GM21360 (cell line): ENCODE data around the gene ZFYVE28.
"Not testable (repeated sequence)": the region's sequence is repeated elsewhere in the genome, so short reads cannot be mapped to it uniquely, and the experiment has no call there.

ENCODE experiments used
- ATAC-seq: cut with Tn5 transposase; IDR thresholded peaks from one replicate; pipeline ENCODE4 v1.9.1; 2021; ENCODE audit warnings: mild to moderate bottlenecking, moderate library complexity; ENCODE audit not compliant: unreplicated experiment

Gene ZFYVE28

DNA sequence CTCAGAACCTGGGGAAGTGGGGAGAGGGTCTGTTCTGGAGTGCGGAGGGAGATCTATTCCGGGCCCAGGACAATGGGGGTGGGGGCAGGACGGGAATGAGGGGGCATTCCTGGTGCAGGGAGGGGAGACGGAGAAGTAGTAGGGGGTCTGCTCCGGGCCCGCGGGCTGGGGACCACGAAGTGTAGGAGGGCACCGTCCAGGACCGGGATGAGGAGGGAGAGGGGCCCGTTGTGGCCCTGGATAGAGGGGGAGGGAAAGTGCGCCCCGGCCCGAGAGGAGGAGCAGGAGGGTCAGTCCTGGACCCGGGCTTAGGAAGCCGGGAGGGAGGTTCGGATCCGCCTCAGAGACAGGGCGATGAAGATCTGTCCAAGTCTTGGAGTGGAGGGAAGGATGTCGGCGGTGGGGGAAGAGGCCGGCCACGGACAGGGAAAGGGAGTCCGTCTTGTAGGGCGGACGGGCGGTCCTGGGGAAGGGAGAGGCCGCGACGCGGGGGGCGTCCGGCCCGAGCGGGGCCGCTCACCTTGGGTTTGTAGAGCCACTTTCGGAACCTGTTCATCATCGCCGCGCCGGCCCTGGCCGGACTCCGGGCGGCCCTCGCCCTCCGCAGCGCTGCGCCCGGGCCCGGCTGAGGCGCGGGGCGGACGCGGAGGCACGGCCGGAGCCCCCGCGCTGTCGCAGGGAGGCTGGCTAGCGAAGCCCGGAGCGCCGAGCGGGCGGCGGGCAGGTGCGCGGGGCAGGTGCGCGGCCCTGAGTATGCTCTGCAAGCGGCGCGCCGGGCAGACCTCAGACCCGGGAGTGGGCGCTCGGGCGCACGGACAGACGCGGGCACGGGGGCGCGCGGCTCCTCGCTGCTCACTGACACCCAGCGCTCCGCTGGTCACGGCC is at the start of gene ZFYVE28:
Gene ZFYVE28 (minus strand): TSS at position 881 of the 885 bp plus-strand sequence. CDS start 322 bp downstream, at position 559.
- ATAC-seq: no peak

DNA sequence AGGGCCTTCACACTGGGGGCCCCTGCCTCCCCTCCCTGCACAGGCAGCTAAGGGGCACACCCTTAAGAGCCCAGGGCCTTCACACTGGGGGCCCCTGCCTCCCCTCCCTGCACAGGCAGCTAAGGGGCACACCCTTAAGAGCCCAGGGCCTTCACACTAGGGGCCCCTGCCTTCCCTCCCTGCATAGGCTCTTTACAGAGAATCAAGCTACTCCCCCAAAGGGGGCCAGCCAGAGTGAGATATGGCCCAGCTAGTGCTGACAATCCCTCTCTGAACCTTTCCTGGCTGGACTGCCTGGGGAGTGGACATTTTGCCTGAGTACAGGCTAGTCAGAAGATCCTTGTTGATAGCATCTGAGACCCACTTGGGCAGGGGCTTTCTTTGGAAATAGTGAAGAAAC is 47.1 kb upstream of the ZFYVE28 start:
- not testable (repeated sequence) for ATAC-seq

DNA sequence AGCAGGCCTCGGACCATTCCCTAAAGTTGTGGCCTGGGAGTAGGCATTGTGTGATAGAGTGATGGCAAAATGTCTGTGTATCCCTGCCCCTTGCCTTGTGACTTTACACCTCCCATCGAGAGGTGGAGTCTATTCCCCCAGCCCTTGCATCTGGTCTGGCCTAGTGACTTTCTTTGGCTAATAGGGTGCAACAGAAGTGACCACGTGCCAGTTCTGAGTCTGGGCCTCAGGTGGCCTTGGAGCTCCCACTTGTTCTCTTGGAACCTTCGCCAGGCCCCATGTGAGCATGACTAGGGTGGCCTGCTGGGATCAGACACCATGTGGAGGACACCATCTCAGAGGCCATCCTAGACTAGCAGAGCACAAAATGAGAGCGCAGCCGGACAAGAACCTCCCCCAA is 46.6 kb upstream of the ZFYVE28 start:
- ATAC-seq: no peak

DNA sequence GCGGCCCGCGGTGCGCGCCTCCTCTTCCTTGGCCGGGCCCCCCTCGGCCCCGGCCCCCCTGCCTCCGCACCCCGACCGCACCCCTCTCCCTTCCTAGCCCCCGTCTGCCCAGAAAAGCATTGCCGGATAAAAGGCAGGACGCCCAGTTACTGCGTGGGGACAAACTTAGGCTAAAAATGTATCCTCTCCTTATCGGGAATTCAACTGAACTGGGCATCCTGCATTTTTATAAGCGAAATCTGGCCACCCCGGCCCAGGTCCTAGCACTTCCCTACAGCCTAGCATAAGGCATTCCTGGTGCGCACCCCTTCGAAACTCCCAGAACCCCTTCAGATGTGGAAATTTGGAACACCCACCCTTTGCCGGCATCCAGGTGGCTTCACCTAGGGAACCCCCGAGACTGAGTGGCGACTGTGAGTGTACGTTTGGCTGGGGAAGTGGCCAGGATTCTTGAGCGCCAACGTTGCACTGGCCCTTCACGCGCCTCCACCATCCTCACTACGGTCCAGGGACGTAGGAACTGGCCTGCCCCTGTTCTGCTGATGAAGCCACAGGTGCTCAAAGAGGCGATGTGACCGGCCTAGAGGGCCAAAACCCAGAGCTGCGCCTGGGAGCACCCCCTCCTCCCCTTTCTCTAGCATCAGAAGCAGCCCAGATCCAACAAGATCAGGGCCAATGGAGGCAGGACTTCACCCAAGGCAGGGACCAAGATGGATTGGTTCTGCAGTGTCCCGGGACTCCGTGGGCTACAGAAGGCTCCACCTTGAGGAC is 44.7 kb upstream of the ZFYVE28 start:
- no peak for ATAC-seq

DNA sequence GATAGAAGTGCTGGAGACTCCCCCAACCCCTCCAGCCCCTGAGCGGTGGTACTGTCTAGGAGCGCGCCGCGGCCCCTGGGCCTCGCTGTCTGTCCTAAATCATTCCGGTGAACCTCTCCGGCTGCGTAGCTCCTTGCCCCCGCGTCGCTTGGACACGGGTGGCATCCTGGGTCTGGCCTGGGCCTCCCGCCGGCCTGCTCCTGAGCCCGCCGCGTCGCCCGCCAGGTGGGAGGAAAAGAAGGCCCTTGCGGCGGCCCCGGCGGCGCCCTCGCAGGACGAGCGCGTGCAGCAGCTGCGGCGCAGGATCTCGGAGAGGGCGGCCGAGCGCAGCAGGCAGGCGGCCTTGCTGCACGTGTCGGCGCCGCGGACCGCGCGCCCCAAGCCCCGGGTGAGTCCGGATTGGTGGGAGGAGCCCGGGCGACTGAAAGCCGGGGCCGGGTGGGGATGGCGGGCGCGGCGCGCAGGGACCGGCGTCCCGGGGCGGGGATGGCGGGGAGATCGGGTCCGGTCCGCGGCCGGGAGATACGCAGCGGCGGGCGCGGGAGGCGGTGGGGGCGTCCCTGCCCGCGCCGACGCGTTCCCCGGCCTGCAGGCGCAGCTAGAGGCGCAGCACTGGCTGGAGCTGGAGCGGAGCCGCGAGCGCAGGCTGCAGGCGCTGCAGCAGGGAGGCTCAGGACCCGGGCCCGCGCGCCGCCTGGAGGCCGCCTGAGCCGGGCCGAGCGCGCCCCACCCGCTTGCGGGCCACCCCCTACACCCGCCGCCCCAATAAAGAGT is 44.0 kb upstream of the ZFYVE28 start:
- peak; percentile 66 for ATAC-seq

DNA sequence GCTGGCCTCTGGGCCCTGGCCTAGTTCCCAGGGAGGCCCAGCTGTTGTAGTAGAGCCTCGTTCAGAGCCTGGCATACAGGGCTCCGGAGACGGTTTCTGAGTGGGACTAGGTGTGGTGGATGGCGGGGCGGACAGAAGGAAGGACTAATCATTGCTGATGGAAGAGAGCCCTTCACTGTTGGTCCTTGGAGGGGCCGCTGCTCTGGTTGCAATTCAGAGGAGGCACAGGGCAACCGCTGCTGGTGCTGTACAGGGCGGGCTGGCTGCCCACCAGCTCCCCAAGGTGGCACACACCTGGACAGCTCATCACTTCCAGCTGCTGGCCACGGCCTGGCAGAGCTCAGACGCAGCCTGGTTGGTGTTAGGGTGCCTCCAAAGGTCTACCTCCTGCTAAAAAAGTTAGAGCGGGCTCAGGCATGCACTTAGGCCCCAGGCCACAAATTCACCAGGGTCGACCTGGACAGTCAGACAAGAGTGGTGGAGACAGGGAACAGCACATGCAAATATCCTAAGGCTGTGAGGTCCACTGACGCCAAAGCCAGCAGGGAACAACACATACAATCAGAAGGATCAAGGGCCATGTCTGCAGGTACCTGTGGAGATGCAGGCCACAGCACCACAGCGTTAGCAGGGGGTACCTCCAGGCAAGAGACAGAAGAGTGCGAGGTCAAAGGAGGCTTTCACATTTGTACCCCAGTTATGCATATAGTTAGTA is 43.0 kb upstream of the ZFYVE28 start:
- no peak for ATAC-seq

DNA sequence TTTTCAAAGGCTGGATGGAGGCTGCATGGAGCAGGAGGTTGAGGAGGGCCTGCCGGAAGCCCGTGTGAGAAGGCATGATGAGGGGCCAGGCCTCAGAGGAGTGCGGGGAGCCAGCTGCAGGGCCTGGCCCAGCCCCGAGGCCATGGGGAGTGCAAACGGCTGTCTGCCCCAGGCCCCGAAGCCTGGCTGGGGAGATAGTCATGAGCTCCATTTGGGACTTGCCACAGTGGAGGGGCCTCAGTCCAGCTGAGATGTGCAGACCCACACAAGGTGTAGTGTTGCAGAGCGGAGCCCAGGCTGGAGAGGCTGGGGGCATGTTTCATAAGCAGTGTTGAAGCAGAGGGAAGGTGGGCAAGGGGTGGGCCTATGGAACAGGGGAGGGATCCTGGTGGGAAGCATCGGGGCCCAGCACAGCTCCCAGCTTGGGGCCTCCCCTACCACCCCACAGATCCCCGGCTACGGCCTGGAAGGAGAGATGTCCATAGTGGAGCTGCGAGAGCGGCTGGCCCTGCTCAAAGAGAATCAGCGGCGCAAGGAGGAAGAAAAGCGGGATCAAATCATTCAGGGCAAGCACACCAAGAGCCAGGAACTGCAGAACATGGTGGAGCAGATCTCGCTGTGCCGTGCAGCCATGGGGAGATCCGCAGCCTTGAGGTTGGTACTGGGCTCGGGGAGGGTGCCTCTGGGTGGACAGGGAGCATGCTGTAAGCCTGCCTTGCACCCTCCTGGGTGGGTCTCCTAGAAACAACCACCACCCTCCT is 41.3 kb upstream of the ZFYVE28 start:
- ATAC-seq: no peak

DNA sequence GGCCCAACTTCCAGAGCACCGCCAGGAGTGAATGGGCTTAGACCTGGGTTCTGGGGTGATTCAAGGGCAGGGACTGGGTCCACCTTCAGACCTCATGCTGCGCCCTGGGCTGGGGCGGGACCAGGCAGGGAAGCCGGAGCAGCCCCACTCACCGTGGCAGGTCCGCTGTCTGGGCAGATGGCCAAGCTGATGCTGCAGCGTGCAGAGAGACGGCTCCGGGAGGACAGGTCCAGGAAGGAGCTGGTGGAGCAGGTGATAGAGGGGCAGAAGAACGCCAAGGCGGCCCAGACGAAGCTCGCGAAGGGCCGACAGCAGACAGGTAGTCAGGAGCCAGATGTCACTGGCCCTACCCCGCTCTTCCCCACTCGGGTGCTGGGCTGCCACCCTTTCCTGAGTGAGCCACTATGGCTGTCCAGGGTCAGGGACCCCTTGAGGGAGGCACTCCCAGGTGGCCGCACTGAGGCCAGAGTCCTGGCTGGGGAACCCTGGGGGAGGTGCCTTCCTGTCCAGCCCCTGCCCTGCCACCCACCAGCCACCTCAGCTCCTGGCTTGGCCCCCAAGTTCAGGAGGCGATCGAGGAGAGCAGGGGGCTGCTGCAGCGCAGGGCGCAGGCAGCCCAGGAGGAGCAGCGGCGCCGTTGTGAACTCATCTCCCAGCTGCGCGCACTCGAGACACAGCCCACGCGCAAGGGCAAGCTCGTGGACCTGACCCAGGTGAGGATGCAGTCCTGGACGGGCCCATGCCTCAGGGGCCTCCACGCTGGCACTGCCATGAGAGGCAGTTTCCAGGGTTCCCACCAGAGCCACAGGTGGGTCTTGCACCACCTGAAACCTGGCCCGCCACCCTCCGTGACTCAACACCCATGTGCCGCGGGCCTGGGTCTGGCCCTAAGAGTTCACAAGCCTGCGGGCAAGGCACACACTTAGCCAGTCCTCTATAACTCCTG is 40.4 kb upstream of the ZFYVE28 start:
- no peak for ATAC-seq

DNA sequence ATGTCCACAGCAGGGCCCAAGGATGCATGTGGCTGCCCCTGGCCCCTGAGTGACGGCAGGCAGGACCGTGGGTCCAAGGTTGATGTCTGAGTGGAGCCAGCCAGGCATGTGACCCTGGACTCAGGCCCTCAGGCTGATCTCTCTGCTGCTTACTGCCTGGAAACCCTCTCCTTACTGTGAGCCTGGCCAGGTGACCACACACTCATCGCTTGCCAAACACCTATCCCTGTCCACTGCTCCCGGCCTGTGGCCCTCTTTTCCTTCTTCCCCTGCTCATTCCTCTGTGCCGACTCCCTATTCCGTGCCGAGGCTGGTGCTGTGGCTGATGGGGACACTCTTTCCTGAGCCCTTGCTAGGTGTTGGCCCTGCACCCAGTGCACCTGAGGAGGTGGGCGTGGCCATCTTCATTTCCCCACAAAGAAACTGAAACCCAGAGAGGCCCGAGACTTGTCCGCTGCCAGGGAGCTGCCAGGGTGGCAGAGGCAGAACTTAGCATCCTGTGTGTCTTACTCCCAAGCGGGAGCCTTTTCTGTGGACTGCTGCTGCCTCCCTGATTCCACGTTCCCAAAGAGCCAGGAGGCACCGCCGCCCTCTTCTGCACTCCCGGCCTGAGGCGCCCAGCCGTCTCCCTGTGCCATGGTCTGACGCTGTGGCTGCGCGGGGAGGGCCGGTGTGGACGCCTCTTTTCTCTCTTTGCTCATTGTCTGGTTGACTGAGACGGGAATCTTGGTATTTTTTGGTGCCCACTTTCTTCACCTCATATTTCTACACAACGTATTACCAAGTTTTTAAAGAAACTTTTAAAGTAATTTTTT is 39.2 kb upstream of the ZFYVE28 start:
- no peak for ATAC-seq

DNA sequence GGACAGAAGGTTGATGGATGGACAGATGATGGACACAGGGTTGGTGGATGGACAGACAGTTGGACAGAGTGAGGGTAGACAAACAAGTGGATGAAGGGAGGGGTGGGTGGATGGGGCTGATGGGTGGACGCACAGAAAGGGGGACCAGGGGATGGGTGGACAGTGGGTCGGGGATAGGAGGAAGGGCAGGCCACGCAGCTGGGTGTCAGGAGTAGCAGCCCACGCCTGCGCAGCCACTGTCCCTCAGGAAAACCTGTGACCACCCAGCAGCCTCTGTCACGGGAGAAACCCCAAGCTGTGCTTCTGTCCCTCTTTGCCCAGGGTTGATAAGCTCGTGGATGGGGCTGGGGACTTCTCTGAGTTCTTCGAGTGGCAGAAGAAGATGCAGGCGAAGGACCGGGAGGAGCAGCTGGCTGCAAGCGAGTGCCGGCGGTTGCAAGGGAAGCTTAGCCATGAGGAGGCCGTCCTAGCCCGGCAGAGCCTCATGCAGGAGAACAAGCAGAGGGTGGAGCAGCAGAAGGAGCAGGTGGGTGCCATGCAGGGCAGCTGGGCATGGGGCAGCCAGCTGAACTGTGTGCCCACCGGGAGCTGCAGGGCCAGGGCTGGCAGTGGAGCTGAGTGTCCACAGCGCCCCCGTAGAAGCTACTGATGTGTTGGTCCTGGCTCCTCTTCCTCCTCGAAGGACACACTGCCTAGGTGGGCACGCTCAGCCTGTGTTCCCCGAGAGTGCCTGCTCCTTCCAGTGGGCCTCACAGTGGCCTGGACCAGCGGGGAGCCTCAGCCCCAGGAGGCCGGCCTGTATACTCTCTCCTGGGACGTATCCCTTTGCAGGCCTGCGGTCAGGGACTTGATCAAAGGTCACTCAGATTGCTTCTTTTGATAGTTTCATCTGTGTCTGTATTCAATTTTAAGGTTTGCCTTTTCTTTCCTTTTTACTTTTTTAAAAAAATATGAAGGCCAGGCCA is 33.7 kb upstream of the ZFYVE28 start:
- no peak for ATAC-seq

DNA sequence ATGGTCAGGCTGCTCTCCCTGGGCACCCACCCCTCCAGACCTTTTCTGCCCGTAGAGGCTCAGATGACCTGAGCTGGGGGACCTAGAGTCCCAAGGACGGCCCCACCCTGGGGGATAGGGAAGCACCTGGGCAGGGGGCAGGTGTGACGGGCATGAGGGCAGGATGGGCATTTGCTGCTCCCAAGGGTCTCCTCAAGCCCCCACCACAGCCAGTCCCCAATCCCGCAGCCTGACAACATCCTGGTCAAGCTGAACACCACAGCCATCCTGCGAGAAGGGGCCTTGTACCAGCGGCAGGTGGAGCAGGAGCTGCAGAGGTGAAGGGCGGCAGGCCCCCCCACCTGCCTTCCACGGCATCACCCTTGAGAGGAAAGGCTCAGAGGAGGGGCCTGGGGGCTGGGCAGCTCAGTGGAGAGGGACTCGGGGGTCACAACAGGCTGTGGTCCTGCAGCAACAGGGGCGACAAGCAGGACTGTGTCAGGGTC is 32.6 kb upstream of the ZFYVE28 start:
- ATAC-seq: no peak

DNA sequence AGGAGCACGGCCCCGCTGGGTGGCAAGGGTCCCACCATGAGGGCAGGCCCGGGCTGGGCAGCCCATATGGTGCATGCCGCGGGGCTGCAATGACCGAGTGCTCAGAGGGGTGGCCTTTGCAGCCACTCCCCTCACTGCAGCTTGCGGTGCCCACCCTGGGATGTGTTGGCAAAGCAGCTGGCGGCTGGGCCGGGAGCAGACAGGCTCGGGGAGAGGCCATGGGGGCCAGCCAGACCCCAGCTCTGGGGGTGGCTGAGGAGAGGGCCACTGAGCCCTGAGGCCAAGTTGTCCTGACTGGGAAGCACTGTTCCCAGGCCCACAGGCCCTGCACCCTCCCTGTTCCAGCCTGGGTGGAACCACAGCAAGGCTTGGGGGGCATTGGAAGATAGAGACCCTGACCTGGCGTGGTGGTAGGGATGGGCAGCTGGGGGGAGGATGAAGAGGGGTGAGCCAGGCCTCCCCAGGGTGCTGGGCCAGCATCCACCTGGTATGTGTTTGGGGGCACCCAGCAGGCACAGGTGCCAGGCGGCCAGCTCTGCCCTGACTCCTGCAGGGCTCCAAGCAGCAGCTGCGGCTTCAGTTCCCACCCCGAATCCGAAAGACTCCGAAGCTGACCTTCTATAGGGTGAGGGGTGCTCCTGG is 32.1 kb upstream of the ZFYVE28 start:
- no peak for ATAC-seq

DNA sequence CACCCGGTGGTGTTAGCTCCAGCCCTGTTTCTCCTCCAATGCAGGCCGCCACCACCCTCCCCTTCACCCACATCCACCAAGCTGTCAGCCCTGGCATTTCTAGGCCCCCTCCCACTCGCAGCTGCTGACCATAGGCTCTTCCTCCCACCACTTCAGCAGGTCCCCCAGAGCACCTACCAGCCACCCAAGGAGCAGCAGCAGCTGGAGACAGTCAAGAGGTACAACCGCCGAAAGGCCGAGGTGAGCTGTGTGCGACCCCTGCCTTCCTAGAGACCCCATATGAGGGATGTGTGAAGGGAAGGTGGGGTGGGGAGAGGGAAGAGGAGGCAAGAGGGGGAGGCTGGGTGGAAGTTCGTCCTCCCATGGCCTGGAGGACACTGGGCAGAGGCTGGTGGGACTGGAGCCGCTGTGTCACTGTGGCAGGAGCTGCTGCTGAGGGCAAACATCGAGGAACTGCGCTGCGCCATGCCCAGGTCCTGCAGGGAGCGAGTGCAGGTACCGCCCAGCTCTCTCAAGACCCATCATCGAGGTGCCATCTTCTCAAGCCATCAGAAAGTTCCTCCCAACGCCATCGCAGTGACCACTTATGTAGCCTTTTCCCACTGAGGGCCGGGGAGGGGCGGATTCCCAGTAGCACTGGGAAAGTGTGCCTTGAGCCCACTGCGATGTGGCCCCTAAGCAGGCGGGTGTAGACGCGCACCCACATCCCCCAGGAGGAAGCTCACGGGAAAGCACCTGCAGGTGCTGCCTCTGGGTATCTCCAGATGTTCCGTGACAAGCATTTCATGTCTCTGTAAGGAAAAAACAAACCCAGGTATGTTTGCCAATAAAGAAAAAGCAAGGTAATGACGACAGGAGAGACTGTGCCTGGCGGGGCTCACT is 31.3 kb upstream of the ZFYVE28 start:
- ATAC-seq: no peak

DNA sequence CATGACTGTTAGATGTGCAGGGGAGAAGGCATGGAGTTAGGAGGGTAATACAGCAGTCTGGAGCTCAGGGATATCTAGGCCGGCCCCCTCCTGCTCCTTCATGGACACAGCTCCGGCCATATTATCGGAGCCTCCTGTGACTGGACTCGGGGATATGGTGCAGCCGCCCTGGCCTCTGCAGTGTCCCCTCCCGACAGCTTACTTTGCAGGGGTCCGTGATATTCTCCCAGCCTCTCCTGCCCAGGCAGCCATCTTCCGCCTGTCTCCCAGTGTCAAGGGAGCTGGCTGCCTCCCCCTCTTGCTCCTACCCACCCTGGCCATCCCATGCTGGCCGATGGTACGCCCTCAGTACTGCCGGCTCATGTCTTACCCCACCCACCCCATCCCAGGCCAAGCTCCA is 30.6 kb upstream of the ZFYVE28 start:
- no peak for ATAC-seq

DNA sequence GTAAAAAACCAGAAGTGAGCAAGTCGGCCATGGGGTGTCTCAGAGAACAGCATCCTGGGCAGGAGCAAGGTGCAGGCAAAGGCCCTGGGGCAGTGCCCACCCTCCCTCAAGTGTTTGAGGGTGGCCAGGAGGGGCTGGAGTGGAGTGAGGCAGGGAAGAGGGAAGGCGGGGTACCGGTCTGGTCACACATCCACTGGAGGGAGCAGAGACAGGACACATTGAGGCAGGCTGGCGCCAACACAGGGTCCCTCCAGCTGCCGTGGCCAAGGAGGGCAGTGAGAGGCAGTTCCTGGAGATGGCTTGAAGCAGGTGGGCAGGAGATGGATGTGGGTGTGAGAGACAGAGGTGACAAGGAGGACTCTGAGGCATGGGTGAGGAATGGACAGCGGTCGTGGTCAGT is 30.1 kb upstream of the ZFYVE28 start:
- no peak for ATAC-seq
